ENCODE data around the gene MAP2K4. TPM values are rescaled to one million over a fixed set of nuclear protein-coding genes. Genes with fewer than 3 reads are reported as not detected.

Gene MAP2K4
- total and polyA plus RNA-seq, 2 of the 8 experiments (the other 6 are each of a cell fraction or from before 2014, with no cell fraction given) = 14.2 to 37.3 TPM

DNA sequence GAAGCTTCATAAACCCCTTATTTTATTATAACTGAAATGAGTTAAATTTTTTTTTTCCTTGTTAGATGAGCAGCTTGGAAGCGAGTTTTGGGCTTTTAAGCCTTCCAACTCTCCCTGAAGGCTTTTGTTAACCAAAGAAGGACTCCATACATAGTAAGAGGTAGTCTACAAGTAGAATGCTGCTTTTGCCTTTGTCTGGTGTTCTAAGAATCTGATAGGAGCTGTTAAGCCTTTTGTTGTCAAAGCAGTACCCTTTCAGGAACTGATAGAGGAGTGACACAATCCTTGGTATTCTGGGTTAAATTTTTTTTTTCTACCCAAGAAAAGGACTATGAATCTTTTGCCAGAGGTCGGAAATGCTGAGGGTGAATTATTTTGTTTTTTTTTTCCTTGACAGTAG, 26.1 kb downstream of the MAP2K4 start:
- no peak overlapping the region for H4K8ac ChIP-seq (ENCODE audit: extremely low read depth, insufficient read depth, low read length)
- no peak overlapping the region for H3K27ac ChIP-seq (ENCODE audit: low read depth, low read length)
- no peak overlapping the region for H2BK12ac ChIP-seq (ENCODE audit: low read depth, low read length)
- no peak overlapping the region for H2BK5ac ChIP-seq (ENCODE audit: low read depth, low read length)
- no peaks in the 10 kb centered on the region; the same call in 1 of the 2 replicates for H3K23me2 ChIP-seq (ENCODE audit: low read depth, low read length)
- POLR2A ChIA-PET (ENCODE audit: partially characterized antibody) = interaction anchor here (0.7 to 2.1 kb wide), 5 partner anchors 10 to 50 kb away, joined by 3 to 7 read pairs (median 4); partner anchors contain the start of genes MAP2K4 and ZNF18
- H3K9ac ChIP-seq (replicated peaks in 1 of 4; ENCODE audit: extremely low read depth in 1 of 4, low read depth in 3 of 4, low read length in 3 of 4) = no peak overlapping the region
- FAIRE-seq (no peak), DNase-seq (ENCODE audit: low read depth in 1 of 2, low spot score in 2 of 2) (peak in 1 of 2 experiments; percentile 7)
- H4K91ac ChIP-seq (replicated peaks; ENCODE audit: insufficient read length, low read length) = no peak overlapping the region
- H3K36me3 ChIP-seq (ENCODE audit: control insufficient read depth in 2 of 4, insufficient read depth in 4 of 4, low read length in 3 of 4) = no peaks in the 10 kb centered on the region
- H3K9me3 ChIP-seq (ENCODE audit: insufficient read depth in 2 of 2, low read depth in 1 of 2, low read length in 1 of 2) = no peaks in the 10 kb centered on the region
- no peak overlapping the region for H2BK15ac ChIP-seq (ENCODE audit: low read length)
- no peaks in the 10 kb centered on the region for H3K27me3 ChIP-seq (replicated peaks in 1 of 4; ENCODE audit: control insufficient read depth in 3 of 4, extremely low read depth in 1 of 4, insufficient read depth in 3 of 4, low read length in 3 of 4)
- no peak overlapping the region for H2AFZ ChIP-seq (ENCODE audit: low read length)
- 25% methylated on average over 2 of the region's 2 CpGs; no CpG with 5 or more reads in 1 of the 2 experiments for WGBS, 2 experiments (ENCODE audit: extremely low coverage in 1 of 2, insufficient coverage in 1 of 2, insufficient read length in 1 of 2, insufficient replicate concordance in 2 of 2, low coverage in 1 of 2, low lambda C conversion rate in 2 of 2, missing lambda C conversion rate in 1 of 2)
- H2AK5ac ChIP-seq (ENCODE audit: low read depth, low read length) = no peak overlapping the region
- no peak overlapping the region for H3K4ac ChIP-seq (replicated peaks; ENCODE audit: insufficient read length, low read depth, low read length)
- peaks cover 12 to 91% of the 10 kb centered on the region in 2 experiments; a peak in 3 of 4 replicates for H3K79me2 ChIP-seq (ENCODE audit: control insufficient read depth in 1 of 2, insufficient read depth in 2 of 2, low read length in 2 of 2)
- CTCF ChIA-PET (ENCODE audit: partially characterized antibody) = interaction anchor here (1.7 kb wide), 1 partner anchor 11 kb away, joined by 4 read pairs; no protein-coding TSS in a partner anchor
- H3K18ac ChIP-seq (ENCODE audit: extremely low read depth, low read length) = no peak overlapping the region
- no peak overlapping the region for H2BK20ac ChIP-seq (ENCODE audit: low read length)
- peak overlapping the region in 1 of 4 experiments; percentile 30; a peak in 2 of 8 replicates for H3K4me3 ChIP-seq (ENCODE audit: extremely low read depth in 1 of 4, insufficient read depth in 2 of 4, low read depth in 3 of 4, low read length in 4 of 4)
- H3K4me1 ChIP-seq (replicated peaks in 1 of 4; ENCODE audit: control insufficient read depth in 3 of 4, insufficient read depth in 4 of 4, low read length in 3 of 4) = peaks cover 3 to 21% (median 12%) of the 10 kb centered on the region in 4 experiments
- 0 out of 2 replicates have a peak, but pooled peaks cover 4% of the 10 kb centered on the region for H3K79me1 ChIP-seq (ENCODE audit: low read depth, low read length)
- peaks cover 0 to 6% of the 10 kb centered on the region in 2 experiments for H4K20me1 ChIP-seq (replicated peaks in 1 of 2; ENCODE audit: control insufficient read depth in 1 of 2, insufficient read depth in 2 of 2, low read length in 2 of 2)
- no peak overlapping the region for H2BK120ac ChIP-seq (replicated peaks; ENCODE audit: low read depth, low read length)
- no peak overlapping the region for H3K56ac ChIP-seq (replicated peaks; ENCODE audit: insufficient read length, low read depth, low read length)
- peak overlapping the region; percentile 36 to 64; a peak in 3 of 4 replicates for H3K4me2 ChIP-seq (ENCODE audit: insufficient read depth in 1 of 2, low read depth in 2 of 2, low read length in 2 of 2)
- H3K14ac ChIP-seq (ENCODE audit: insufficient read length) = no peak overlapping the region
- H4K5ac ChIP-seq (ENCODE audit: insufficient read length, low read depth, low read length) = no peak overlapping the region
- no peak overlapping the region for H3K23ac ChIP-seq (ENCODE audit: insufficient read length)
- no peak for TF ChIP-seq GTF2F1 (IDR thresholded peaks at IDR 0.05; ENCODE audit: borderline replicate concordance, low read depth, low read length)
- no peak for TF ChIP-seq JUN (IDR thresholded peaks at IDR 0.05; ENCODE audit: low read depth, low read length)
